ENCODE data around the gene ZNF844.

The ZNF844 gene

DNA sequence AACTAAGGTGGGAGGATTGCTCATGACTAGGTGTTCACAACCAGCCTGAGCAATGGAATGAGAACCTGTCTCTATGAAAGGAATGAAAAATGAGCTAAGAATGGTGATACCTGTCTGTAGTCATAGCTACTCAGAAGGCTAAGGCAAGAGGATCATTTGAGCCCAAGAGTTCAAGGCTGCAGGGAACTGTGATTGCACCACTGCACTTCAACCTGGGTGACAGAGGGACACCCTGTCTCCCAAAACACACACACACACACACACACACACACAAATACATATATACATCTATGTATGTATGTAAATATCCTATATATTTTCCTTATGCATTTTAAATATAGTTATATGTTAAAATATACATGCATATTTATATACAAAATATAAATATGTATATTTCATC is 21.6 kb upstream of the ZNF844 start:
- TF ChIP-seq SPI1 (IDR thresholded peaks at IDR 0.05; ENCODE audit: borderline replicate concordance, low read depth), result no peak
- no peak for TF ChIP-seq POLR2AphosphoS5 (IDR thresholded peaks at IDR 0.05; ENCODE audit: low read depth)
- TF ChIP-seq, protein P1, sequence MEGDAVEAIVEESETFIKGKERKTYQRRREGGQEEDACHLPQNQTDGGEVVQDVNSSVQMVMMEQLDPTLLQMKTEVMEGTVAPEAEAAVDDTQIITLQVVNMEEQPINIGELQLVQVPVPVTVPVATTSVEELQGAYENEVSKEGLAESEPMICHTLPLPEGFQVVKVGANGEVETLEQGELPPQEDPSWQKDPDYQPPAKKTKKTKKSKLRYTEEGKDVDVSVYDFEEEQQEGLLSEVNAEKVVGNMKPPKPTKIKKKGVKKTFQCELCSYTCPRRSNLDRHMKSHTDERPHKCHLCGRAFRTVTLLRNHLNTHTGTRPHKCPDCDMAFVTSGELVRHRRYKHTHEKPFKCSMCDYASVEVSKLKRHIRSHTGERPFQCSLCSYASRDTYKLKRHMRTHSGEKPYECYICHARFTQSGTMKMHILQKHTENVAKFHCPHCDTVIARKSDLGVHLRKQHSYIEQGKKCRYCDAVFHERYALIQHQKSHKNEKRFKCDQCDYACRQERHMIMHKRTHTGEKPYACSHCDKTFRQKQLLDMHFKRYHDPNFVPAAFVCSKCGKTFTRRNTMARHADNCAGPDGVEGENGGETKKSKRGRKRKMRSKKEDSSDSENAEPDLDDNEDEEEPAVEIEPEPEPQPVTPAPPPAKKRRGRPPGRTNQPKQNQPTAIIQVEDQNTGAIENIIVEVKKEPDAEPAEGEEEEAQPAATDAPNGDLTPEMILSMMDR (IDR thresholded peaks at IDR 0.05; ENCODE audit: insufficient read depth, low read length), result no peak
- no peak for TF ChIP-seq GABPA (IDR thresholded peaks at IDR 0.05; ENCODE audit: low read depth)
- TF ChIP-seq, protein P2, sequence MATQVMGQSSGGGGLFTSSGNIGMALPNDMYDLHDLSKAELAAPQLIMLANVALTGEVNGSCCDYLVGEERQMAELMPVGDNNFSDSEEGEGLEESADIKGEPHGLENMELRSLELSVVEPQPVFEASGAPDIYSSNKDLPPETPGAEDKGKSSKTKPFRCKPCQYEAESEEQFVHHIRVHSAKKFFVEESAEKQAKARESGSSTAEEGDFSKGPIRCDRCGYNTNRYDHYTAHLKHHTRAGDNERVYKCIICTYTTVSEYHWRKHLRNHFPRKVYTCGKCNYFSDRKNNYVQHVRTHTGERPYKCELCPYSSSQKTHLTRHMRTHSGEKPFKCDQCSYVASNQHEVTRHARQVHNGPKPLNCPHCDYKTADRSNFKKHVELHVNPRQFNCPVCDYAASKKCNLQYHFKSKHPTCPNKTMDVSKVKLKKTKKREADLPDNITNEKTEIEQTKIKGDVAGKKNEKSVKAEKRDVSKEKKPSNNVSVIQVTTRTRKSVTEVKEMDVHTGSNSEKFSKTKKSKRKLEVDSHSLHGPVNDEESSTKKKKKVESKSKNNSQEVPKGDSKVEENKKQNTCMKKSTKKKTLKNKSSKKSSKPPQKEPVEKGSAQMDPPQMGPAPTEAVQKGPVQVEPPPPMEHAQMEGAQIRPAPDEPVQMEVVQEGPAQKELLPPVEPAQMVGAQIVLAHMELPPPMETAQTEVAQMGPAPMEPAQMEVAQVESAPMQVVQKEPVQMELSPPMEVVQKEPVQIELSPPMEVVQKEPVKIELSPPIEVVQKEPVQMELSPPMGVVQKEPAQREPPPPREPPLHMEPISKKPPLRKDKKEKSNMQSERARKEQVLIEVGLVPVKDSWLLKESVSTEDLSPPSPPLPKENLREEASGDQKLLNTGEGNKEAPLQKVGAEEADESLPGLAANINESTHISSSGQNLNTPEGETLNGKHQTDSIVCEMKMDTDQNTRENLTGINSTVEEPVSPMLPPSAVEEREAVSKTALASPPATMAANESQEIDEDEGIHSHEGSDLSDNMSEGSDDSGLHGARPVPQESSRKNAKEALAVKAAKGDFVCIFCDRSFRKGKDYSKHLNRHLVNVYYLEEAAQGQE (IDR thresholded peaks at IDR 0.05; ENCODE audit: insufficient replicate concordance, low read depth), result no peak
- H3K27ac ChIP-seq (replicated peaks), result no peak overlapping the region
- H3K27me3 ChIP-seq (ENCODE audit: insufficient read depth, poor library complexity, severe bottlenecking), result no peaks in the 10 kb centered on the region
- no peak for DNase-seq (ENCODE audit: low read depth in 1 of 2, low spot score in 1 of 2)
- H3K4me3 ChIP-seq (replicated peaks; ENCODE audit: insufficient read depth, low read length), result no peak overlapping the region

DNA sequence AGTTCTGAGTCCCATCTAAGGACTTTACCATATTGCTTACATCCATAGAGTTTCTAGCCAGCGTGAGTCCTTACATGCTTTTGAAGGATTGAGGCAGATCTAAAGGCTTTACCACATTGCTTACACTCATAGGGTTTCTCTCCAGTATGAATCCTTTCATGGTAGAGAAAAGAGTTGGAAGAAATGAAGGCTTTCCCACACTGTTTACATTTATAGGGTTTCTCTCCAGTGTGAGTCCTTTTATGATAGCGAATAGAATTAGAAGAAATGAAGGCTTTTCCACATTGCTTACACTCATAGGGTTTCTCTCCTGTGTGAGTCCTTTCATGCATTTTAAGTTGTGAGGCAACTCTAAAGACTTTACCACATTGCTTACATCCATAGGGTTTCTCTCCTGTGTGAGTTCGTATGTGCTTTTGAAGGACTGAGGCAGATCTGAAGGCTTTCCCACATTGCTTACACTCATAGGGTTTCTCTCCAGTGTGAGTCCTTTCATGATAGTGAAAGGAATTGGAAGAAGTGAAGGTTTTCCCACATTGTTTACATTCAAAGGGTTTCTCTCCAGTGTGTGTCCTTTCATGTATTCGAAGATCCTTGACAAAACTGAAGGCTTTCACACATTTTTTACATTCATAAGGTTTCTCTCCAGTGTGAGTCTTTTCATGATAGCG is 20.6 kb upstream of the ZNF844 start:
- Histone ChIP-seq H3K4me3 (replicated peaks; ENCODE audit: insufficient read depth, low read length) (no peak overlapping the region), H3K27me3 (ENCODE audit: insufficient read depth, poor library complexity, severe bottlenecking) (no peaks in the 10 kb centered on the region), H3K27ac (replicated peaks) (no peak overlapping the region)
- TF ChIP-seq POLR2AphosphoS5 (IDR thresholded peaks at IDR 0.05; ENCODE audit: low read depth) (no peak), GABPA (IDR thresholded peaks at IDR 0.05; ENCODE audit: low read depth) (no peak), SPI1 (IDR thresholded peaks at IDR 0.05; ENCODE audit: borderline replicate concordance, low read depth) (no peak)
- TF ChIP-seq, protein P1 (IDR thresholded peaks at IDR 0.05; ENCODE audit: insufficient read depth, low read length), result no peak
- TF ChIP-seq, protein P2 (IDR thresholded peaks at IDR 0.05; ENCODE audit: insufficient replicate concordance, low read depth), result no peak
- no peak for DNase-seq (ENCODE audit: low read depth in 1 of 2, low spot score in 1 of 2)

DNA sequence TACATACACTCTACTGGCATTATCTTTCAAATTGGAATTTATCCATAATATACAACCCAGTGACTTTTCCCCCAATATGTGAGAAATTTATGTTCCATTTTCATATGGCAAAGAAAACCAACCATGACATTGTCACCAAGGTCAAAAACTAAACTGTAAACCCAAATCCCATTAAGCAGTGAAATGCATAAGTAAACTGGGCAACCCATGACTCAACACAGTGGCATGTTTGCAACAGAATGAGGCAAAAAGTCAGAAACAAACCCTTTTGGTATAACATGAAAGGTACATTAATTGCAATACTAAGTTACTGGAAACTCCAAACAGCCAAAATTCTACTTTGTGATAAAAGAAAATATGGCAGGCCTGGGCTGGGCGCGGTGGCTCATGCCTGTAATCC is 16.7 kb upstream of the ZNF844 start:
- Histone ChIP-seq H3K27me3 (ENCODE audit: insufficient read depth, poor library complexity, severe bottlenecking) (no peaks in the 10 kb centered on the region), H3K4me3 (replicated peaks; ENCODE audit: insufficient read depth, low read length) (no peak overlapping the region), H3K27ac (replicated peaks) (no peak overlapping the region)
- no peak for DNase-seq (ENCODE audit: low read depth in 1 of 2, low spot score in 1 of 2)
- no peak for TF ChIP-seq GABPA (IDR thresholded peaks at IDR 0.05; ENCODE audit: low read depth)
- TF ChIP-seq, protein P2 (IDR thresholded peaks at IDR 0.05; ENCODE audit: insufficient replicate concordance, low read depth), result no peak
- TF ChIP-seq SPI1 (IDR thresholded peaks at IDR 0.05; ENCODE audit: borderline replicate concordance, low read depth), result no peak
- TF ChIP-seq POLR2AphosphoS5 (IDR thresholded peaks at IDR 0.05; ENCODE audit: low read depth), result no peak
- TF ChIP-seq, protein P1 (IDR thresholded peaks at IDR 0.05; ENCODE audit: insufficient read depth, low read length), result no peak

Data from HL-60 (cell line).